ENCODE measurements around the gene TLX3.
A peak's percentile ranks its signal among the peaks of the same experiment; 100 is the strongest.

TLX3 gene

GRCh38 chr5:171300358-171300757, 8.7 kb upstream of the TLX3 start:
- no peak overlapping the region for H3K4me3 ChIP-seq (replicated peaks; ENCODE audit: low read depth, low read length)
- no peak for TF ChIP-seq CTCF (IDR thresholded peaks at IDR 0.05; ENCODE audit: low read length, missing control alignments)
- no peak for DNase-seq (ENCODE audit: low read depth)

- DNase-seq (ENCODE audit: low read depth): no peak
- TF ChIP-seq CTCF (IDR thresholded peaks at IDR 0.05; ENCODE audit: low read length, missing control alignments): no peak
- H3K4me3 ChIP-seq (replicated peaks; ENCODE audit: low read depth, low read length): no peak overlapping the region
These were observed 2.9 kb upstream of the TLX3 start for GRCh38 chr5:171306166-171306565.

- no peak overlapping the region for H3K4me3 ChIP-seq (replicated peaks; ENCODE audit: low read depth, low read length)
- no peak for TF ChIP-seq CTCF (IDR thresholded peaks at IDR 0.05; ENCODE audit: low read length, missing control alignments)
- DNase-seq (ENCODE audit: low read depth): no peak
These were observed 2.1 kb upstream of the TLX3 start for GRCh38 chr5:171306781-171307591.

- H3K4me3 ChIP-seq (replicated peaks; ENCODE audit: low read depth, low read length): no peak overlapping the region
- no peak for TF ChIP-seq CTCF (IDR thresholded peaks at IDR 0.05; ENCODE audit: low read length, missing control alignments)
- no peak for DNase-seq (ENCODE audit: low read depth)
These were observed 1.1 kb upstream of the TLX3 start for GRCh38 chr5:171307789-171308452.

- no peak overlapping the region for H3K4me3 ChIP-seq (replicated peaks; ENCODE audit: low read depth, low read length)
- no peak for DNase-seq (ENCODE audit: low read depth)
- TF ChIP-seq CTCF (IDR thresholded peaks at IDR 0.05; ENCODE audit: low read length, missing control alignments): no peak
These were observed 496 bp downstream of the TLX3 start for GRCh38 chr5:171309276-171310211.

- DNase-seq (ENCODE audit: low read depth): no peak
- peak; percentile 19 for TF ChIP-seq CTCF (IDR thresholded peaks at IDR 0.05; ENCODE audit: low read length, missing control alignments)
- no peak overlapping the region for H3K4me3 ChIP-seq (replicated peaks; ENCODE audit: low read depth, low read length)
These were observed 1.3 kb downstream of the TLX3 start for GRCh38 chr5:171310212-171310818.

Data from fibroblast of pulmonary artery (primary cell).